HepG2 (cell line): Measurements from ENCODE around the gene GORASP2. TPM values are rescaled to one million over a fixed set of nuclear protein-coding genes. Genes with fewer than 3 reads are reported as not detected.
A peak's percentile ranks its signal among the peaks of the same experiment; 100 is the strongest.

Source experiments
- BRCA1 ChIP-seq: sonication (generic); formaldehyde crosslinking; IDR thresholded peaks from 2 replicates; pipeline ENCODE4 v1.4.0; 2020; ENCODE audit warnings: missing genetic modification reagents
- CBX1 ChIP-seq: IDR thresholded peaks from one replicate; pipeline ENCODE4 v1.6.1; 2016; ENCODE audit warnings: antibody characterized with exemption, low read depth
- FOXO1 ChIP-seq: sonication (generic); formaldehyde crosslinking; IDR thresholded peaks from 2 replicates; pipeline ENCODE4 v1.4.0; 2020; ENCODE audit warnings: missing genetic modification reagents
- HNF4A ChIP-seq: sonication (generic); formaldehyde crosslinking; IDR thresholded peaks from 2 replicates; pipeline ENCODE4 v1.4.0; 2020; ENCODE audit warnings: missing genetic modification reagents
- IKZF1 ChIP-seq: fragments of 450-650 bp; IDR thresholded peaks from 2 replicates; pipeline ENCODE4 v1.7.1; 2016
- KDM4B ChIP-seq: sonication (generic); formaldehyde crosslinking; IDR thresholded peaks from 2 replicates; pipeline ENCODE4 v1.4.0; 2020; ENCODE audit warnings: missing genetic modification reagents
- MYC ChIP-seq: sonication (generic); formaldehyde crosslinking; IDR thresholded peaks from 2 replicates; pipeline ENCODE4 v1.9.0; 2021; ENCODE audit warnings: missing genetic modification reagents, borderline replicate concordance
- NCOR1 ChIP-seq: fragments of 200-600 bp; sonication (generic); IDR thresholded peaks from 2 replicates; pipeline ENCODE4 v1.7.0; 2017; ENCODE audit warnings: antibody characterized with exemption, low read length, borderline replicate concordance
- NFE2L2 ChIP-seq: fragments of 150-350 bp; IDR thresholded peaks from 2 replicates; pipeline ENCODE4 v1.6.1; 2014; ENCODE audit warnings: low read length
- PAF1 ChIP-seq: IDR thresholded peaks from 2 replicates; pipeline ENCODE4 v1.6.1; 2016; ENCODE audit warnings: missing genetic modification reagents, missing compliant biosample characterization
- RARA ChIP-seq: IDR thresholded peaks from 2 replicates; pipeline ENCODE4 v1.6.1; 2016; ENCODE audit warnings: missing genetic modification reagents, missing compliant biosample characterization
- SKI ChIP-seq: fragments of 450-650 bp; IDR thresholded peaks from one replicate; pipeline ENCODE4 v1.6.1; 2018; ENCODE audit warnings: mild to moderate bottlenecking; ENCODE audit not compliant: partially characterized antibody
- TEAD3 ChIP-seq: optimal IDR thresholded peaks from 2 replicates; pipeline ENCODE3; 2016; ENCODE audit warnings: borderline replicate concordance
- ZBTB7B ChIP-seq: sonication (generic); formaldehyde crosslinking; IDR thresholded peaks from 2 replicates; pipeline ENCODE4 v1.4.0; 2020; ENCODE audit warnings: missing genetic modification reagents
- ZNF225 ChIP-seq: sonication (generic); formaldehyde crosslinking; IDR thresholded peaks from 2 replicates; pipeline ENCODE4 v1.4.0; 2020; ENCODE audit warnings: mild to moderate bottlenecking, missing genetic modification reagents
- ZNF343 ChIP-seq: sonication (generic); formaldehyde crosslinking; IDR thresholded peaks from 2 replicates; pipeline ENCODE4 v1.4.0; 2020; ENCODE audit warnings: mild to moderate bottlenecking, missing genetic modification reagents
- ZNF543 ChIP-seq: sonication (generic); formaldehyde crosslinking; IDR thresholded peaks from 2 replicates; pipeline ENCODE4 v1.4.0; 2020; ENCODE audit warnings: mild to moderate bottlenecking, missing genetic modification reagents
- ZNF550 ChIP-seq: sonication (generic); formaldehyde crosslinking; IDR thresholded peaks from 2 replicates; pipeline ENCODE4 v1.4.0; 2020; ENCODE audit warnings: mild to moderate bottlenecking, missing genetic modification reagents, borderline replicate concordance
- ZNF615 ChIP-seq: sonication (generic); formaldehyde crosslinking; IDR thresholded peaks from 2 replicates; pipeline ENCODE4 v1.5.0; 2020; ENCODE audit warnings: mild to moderate bottlenecking, missing genetic modification reagents, borderline replicate concordance
- ZNF768 ChIP-seq: sonication (generic); formaldehyde crosslinking; IDR thresholded peaks from 2 replicates; pipeline ENCODE4 v1.4.0; 2020; ENCODE audit warnings: missing genetic modification reagents
- ZNF879 ChIP-seq: sonication (generic); formaldehyde crosslinking; IDR thresholded peaks from 2 replicates; pipeline ENCODE4 v1.8.1; 2023; ENCODE audit warnings: missing genetic modification reagents
- polyA plus RNA-seq, 8 experiments: library from polyadenylated mRNA; depleted of rRNA in 3 of 8; stranded (reverse) in 7 of 8; unstranded in 1 of 8; fragments of >200 nt; fragmentation: Illumina TruSeq in 4 of 8; extraction: Trizol in 4 of 8; gene quantifications; 2 replicates each; pipeline versions ENCODE4 v1.2.1 to v1.2.3, GENCODE V29; 2011 to 2016; ENCODE audit warnings: low read depth in 4 of 8, missing spikeins in 1 of 8, mixed read lengths in 1 of 8; ENCODE audit not compliant: insufficient read depth in 1 of 8
- total RNA-seq, 5 experiments: library from RNA; depleted of rRNA; stranded (reverse); fragments of >200 nt; fragmentation: Illumina TruSeq; extraction: Trizol; gene quantifications; 2 replicates each; pipeline ENCODE4 v1.2.3, GENCODE V29; 2016; ENCODE audit warnings: low read depth in 1 of 5
- TF ChIP-seq, protein P1 (sequence below): sonication (generic); formaldehyde crosslinking; IDR thresholded peaks from 2 replicates; pipeline ENCODE4 v1.9.0; 2021; ENCODE audit warnings: missing genetic modification reagents, mild to moderate bottlenecking, borderline replicate concordance
- TF ChIP-seq, protein P2 (sequence below): sonication (generic); formaldehyde crosslinking; IDR thresholded peaks from 2 replicates; pipeline ENCODE4 v1.4.0; 2020; ENCODE audit warnings: mild to moderate bottlenecking, missing genetic modification reagents
- TF ChIP-seq, protein P3 (sequence below): sonication (generic); formaldehyde crosslinking; IDR thresholded peaks from 2 replicates; pipeline ENCODE4 v1.5.0; 2020; ENCODE audit warnings: mild to moderate bottlenecking, missing genetic modification reagents
- TF ChIP-seq, protein P4 (sequence below): sonication (generic); formaldehyde crosslinking; IDR thresholded peaks from 2 replicates; pipeline ENCODE4 v1.5.1; 2020; ENCODE audit warnings: missing genetic modification reagents, mild to moderate bottlenecking, borderline replicate concordance
- TF ChIP-seq, protein P5 (sequence below): sonication (generic); formaldehyde crosslinking; IDR thresholded peaks from 2 replicates; pipeline ENCODE4 v1.4.0; 2020; ENCODE audit warnings: mild to moderate bottlenecking, missing genetic modification reagents

The GORASP2 gene
- total and polyA plus RNA-seq, 2 of the 13 experiments (the other 11 are each of a cell fraction or from before 2014, with no cell fraction given): 103 to 239 TPM

DNA sequence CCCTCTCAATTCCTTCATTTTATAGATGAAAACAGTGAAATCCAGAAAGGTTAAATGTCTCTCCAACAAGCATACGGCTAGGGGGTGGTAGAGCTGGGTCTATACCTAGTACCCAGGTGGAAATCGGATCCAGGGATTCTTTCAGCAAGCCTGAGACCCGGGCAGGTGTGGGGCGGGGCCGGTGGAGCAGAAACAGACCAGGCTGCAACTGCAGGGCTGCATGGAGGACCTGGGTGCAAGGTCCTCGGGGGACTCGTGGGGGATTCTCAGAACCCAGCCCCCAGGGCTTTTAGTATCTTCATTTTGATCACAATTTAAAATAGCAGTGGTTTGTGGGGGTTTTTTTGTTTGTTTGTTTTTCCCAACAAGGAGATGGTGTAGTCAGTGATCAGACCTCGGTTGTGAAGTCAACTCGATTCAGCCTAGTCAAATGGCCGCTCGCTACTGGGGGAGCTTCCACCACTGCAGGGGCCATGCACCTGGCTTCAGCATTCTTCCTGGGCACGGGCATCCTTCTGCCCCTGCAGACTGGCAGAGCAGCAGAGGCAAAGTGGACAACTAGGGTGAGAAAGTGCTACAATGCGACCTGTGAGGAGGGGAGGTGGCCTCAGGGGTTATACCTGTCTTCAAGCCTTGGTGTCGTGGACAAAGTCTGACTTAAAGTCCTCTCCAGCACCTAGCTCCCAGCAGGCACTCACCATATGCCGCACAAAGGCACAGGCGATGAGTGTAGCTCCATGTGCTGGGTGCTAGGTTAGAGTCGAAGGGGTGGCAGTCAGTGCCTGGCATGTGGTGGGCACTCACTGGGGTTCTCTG is 46.3 kb downstream of the GORASP2 start (continued):
- TF ChIP-seq MYC (CRISPR knock-in tag): peak; percentile 58; the same call in 1 of the 2 replicates
- TF ChIP-seq NCOR1: peak; percentile 67
- 0 out of 2 replicates have a peak, but pooled peaks have one; percentile 61 for TF ChIP-seq ZNF615 (CRISPR knock-in tag)
- TF ChIP-seq SKI: no peak
- TF ChIP-seq ZNF550 (CRISPR knock-in tag): no peak
- TF ChIP-seq, protein P1, sequence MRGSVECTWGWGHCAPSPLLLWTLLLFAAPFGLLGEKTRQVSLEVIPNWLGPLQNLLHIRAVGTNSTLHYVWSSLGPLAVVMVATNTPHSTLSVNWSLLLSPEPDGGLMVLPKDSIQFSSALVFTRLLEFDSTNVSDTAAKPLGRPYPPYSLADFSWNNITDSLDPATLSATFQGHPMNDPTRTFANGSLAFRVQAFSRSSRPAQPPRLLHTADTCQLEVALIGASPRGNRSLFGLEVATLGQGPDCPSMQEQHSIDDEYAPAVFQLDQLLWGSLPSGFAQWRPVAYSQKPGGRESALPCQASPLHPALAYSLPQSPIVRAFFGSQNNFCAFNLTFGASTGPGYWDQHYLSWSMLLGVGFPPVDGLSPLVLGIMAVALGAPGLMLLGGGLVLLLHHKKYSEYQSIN: no peak
- TF ChIP-seq HNF4A (CRISPR knock-in tag): peak; percentile 86; the same call in 1 of the 2 replicates
- peak; percentile 50 for TF ChIP-seq CBX1
- TF ChIP-seq, protein P2, sequence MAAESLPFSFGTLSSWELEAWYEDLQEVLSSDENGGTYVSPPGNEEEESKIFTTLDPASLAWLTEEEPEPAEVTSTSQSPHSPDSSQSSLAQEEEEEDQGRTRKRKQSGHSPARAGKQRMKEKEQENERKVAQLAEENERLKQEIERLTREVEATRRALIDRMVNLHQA (CRISPR knock-in tag): no peak
- TF ChIP-seq ZNF343 (CRISPR knock-in tag): peak; percentile 63; the same call in 1 of the 2 replicates
- TF ChIP-seq BRCA1 (CRISPR knock-in tag): no peak
- peak; percentile 69; the same call in 1 of the 2 replicates for TF ChIP-seq ZNF879
- TF ChIP-seq ZNF225 (CRISPR knock-in tag): no peak; the same call in 1 of the 2 replicates
- TF ChIP-seq ZNF543 (CRISPR knock-in tag): 0 out of 2 replicates have a peak, but pooled peaks have one; percentile 34
- TF ChIP-seq FOXO1 (CRISPR knock-in tag): 0 out of 2 replicates have a peak, but pooled peaks have one; percentile 17
- peak; percentile 41; the same call in 1 of the 2 replicates for TF ChIP-seq ZBTB7B (CRISPR knock-in tag)
- peak; percentile 8; the same call in 1 of the 2 replicates for TF ChIP-seq RARA (CRISPR knock-in tag)
- no peak for TF ChIP-seq NFE2L2
- no peak for TF ChIP-seq TEAD3
- no peak for TF ChIP-seq IKZF1
- no peak for TF ChIP-seq PAF1 (CRISPR knock-in tag)
- TF ChIP-seq, protein P3, sequence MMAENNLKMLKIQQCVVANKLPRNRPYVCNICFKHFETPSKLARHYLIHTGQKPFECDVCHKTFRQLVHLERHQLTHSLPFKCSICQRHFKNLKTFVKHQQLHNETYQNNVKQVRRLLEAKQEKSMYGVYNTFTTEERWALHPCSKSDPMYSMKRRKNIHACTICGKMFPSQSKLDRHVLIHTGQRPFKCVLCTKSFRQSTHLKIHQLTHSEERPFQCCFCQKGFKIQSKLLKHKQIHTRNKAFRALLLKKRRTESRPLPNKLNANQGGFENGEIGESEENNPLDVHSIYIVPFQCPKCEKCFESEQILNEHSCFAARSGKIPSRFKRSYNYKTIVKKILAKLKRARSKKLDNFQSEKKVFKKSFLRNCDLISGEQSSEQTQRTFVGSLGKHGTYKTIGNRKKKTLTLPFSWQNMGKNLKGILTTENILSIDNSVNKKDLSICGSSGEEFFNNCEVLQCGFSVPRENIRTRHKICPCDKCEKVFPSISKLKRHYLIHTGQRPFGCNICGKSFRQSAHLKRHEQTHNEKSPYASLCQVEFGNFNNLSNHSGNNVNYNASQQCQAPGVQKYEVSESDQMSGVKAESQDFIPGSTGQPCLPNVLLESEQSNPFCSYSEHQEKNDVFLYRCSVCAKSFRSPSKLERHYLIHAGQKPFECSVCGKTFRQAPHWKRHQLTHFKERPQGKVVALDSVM (CRISPR knock-in tag): 0 out of 2 replicates have a peak, but pooled peaks have one; percentile 11
- peak; percentile 9; the same call in 1 of the 2 replicates for TF ChIP-seq ZNF768 (CRISPR knock-in tag)
- TF ChIP-seq KDM4B (CRISPR knock-in tag): no peak
- TF ChIP-seq, protein P4, sequence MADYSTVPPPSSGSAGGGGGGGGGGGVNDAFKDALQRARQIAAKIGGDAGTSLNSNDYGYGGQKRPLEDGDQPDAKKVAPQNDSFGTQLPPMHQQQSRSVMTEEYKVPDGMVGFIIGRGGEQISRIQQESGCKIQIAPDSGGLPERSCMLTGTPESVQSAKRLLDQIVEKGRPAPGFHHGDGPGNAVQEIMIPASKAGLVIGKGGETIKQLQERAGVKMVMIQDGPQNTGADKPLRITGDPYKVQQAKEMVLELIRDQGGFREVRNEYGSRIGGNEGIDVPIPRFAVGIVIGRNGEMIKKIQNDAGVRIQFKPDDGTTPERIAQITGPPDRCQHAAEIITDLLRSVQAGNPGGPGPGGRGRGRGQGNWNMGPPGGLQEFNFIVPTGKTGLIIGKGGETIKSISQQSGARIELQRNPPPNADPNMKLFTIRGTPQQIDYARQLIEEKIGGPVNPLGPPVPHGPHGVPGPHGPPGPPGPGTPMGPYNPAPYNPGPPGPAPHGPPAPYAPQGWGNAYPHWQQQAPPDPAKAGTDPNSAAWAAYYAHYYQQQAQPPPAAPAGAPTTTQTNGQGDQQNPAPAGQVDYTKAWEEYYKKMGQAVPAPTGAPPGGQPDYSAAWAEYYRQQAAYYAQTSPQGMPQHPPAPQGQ (CRISPR knock-in tag): no peak
- TF ChIP-seq, protein P5, sequence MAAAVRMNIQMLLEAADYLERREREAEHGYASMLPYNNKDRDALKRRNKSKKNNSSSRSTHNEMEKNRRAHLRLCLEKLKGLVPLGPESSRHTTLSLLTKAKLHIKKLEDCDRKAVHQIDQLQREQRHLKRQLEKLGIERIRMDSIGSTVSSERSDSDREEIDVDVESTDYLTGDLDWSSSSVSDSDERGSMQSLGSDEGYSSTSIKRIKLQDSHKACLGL: 0 out of 2 replicates have a peak, but pooled peaks have one; percentile 61
